NCI-H2107 (cell line): Measurements from ENCODE around the gene PAF1.

Experiments used
- DNase-seq: peaks from one replicate; lab custom pipeline; 2025; lab: John Stamatoyannopoulos, UW

The PAF1 gene

GRCh38 chr19:39405261-39405957 lies 14.5 kb upstream of the PAF1 start:
- DNase-seq = no peak

- DNase-seq = peak; percentile 18
Observed at GRCh38 chr19:39403331-39404312, 12.7 kb upstream of the PAF1 start.

DNA sequence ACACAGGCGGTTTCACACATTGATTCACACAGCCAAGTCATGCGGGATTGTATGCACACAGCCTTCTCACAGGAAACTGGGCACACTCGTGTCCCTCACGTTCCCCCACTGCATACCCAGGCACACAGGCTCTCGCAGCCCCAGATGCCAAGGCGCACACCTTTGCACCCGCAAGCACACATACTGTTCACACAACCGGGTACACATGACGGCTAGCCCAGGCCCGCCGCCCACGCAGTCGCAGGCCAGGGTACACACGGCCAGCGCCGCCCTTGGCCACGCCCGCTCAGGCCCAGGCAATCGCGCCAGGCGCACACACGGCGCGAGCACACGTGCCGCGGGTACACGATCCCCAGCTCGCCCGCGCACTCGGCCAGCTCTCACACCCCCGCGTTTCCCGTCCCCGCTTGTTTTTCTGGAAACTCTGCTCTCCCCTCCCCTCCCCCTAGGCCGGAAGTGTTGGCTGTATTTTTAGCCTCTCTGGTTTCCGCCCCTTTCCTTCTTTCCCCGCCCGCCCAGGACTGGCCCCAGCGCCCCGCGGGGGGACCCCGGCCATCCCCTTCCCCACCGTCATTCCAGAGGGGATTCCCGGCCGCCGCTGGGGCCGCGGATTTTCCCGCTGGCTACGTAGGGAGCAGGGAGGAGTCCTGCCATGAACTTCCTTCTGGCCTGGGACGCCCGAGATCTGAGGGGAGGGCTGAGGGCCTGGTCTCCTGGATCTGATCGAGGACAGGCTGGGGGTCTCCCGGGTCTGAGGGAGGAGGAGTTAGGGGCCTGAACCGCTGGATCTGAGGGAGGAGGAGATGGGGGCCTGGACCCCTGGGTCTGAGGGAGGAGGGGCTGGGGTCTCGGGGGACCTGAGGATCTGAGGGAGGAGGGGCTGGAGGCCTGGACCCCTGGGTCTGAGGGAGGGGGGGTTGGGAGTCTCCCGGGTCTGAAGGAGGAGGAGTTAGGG lies 11.7 kb upstream of the PAF1 start:
- DNase-seq = peak; percentile 20

DNA sequence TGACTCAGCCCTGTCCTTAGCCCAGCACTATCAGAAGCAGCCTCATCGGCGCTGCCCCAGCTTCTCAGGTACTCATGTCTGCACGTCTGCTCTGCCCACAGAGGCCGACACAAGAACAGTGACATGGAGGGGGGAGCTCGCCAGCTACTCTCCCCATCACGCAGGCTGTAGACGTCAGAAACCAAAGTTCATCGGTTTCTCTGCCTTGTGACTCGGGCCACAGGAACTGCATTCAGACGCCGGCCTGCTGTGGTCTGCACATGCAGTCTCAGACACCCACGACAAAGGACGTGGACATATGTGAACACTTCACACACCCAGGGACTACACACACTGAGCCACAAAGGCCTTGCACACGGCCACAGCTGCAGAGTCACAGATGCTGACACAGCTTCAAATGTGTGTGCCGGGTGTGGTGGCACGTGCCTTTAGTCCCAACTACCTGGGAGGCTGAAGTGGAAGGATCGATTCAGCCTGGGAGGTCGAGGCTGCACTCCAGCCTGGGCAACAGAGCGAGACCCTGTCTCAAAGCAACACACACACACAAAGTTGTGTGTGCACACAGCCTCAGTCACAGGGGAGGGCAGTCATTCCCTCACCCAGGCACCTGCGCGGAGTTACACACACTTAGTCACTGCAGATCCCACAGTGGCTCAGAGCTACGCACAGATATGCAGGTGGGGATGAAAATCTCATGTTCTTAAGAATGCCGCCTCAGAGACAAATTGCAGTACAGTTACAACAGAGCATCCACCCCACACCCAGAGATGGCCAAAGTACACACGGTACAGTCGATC lies 10.8 kb upstream of the PAF1 start:
- no peak for DNase-seq

DNA sequence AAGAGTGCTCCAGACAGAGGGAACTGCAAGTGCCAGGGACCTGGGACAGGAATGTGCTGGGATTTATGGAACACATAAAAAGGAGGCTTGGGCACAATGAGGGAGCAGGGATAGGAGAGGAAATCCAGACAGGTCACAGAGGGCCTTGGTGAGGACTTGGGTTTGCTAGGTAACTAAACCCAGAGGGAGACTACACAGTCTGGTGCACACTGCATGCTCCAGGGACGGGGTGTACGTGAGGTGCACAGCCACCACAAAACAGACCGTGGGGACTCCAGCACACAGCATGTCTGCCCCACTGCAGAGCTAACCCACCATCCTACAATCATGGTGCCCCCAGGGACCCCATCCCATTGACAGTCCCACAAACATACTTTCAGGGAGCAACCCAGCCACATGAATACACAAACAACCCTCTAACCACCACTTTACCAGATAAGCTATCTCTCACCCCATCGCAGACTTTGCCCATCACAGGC lies 10.2 kb upstream of the PAF1 start:
- DNase-seq = no peak

DNA sequence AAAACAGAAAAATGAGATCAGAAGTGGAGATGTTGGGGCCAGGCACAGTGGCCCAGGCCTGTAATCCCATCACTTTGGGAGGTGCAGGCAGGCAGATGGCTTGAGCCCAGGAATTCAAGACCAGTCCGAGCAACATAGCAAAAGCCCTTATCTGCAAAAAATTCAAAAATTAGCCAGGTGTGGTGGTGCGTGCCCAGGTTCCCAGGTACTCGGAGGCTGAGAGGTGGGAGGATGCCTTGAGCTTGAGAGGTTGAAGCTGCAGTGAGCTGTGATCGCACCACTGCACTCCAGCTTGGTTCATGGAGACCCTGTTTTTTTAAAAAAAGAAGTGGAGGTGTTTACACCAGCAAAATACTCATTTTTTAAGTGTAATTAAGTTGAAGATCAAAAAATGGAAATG lies 9.2 kb upstream of the PAF1 start:
- no peak for DNase-seq

DNA sequence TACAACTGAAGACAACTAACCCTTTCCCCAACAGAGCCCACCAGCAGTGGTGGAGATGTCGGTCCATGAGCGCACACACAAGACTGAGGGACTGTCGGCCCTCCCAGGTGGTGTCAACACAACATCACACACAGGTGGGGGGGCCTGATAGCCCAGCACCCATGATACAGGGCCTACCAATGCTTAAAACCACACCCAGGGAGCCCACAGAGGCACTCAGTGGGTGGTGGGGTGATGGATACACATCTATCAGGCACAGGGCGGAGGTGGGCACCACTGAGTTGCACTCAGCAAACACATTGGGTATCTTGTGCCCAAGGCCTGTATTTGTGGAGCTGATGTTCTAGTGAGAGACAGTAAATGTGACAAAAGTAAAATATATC lies 8.8 kb upstream of the PAF1 start:
- DNase-seq = no peak

DNA sequence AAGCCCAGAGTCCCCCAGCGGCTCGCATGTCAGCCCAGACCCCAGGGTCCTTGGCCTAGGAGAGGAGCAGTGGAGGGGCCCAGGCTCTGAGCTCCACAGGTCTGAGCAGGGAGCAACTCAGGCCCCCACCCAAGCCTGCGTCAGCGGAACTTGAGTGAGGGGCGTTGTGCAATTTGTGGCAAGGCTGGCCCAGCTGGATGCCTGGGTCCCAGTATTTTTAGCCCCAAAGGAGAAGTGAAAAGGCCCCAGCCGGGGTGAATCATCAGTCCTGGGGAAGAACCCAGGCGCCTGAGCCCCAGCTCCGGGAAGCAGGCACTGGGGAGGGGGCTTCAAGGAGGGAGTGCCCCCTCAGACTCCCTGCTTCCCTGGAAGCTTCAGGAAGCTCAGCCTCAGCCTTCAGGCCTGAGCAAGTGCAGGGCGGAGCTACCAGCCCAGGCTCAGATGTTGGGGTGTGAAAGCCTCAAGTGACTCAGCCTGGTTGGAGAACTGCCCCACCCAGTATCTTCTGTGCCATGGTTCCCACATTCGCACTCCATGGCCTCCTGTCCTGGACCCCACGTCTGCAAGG lies 7.5 kb upstream of the PAF1 start:
- DNase-seq = no peak

DNA sequence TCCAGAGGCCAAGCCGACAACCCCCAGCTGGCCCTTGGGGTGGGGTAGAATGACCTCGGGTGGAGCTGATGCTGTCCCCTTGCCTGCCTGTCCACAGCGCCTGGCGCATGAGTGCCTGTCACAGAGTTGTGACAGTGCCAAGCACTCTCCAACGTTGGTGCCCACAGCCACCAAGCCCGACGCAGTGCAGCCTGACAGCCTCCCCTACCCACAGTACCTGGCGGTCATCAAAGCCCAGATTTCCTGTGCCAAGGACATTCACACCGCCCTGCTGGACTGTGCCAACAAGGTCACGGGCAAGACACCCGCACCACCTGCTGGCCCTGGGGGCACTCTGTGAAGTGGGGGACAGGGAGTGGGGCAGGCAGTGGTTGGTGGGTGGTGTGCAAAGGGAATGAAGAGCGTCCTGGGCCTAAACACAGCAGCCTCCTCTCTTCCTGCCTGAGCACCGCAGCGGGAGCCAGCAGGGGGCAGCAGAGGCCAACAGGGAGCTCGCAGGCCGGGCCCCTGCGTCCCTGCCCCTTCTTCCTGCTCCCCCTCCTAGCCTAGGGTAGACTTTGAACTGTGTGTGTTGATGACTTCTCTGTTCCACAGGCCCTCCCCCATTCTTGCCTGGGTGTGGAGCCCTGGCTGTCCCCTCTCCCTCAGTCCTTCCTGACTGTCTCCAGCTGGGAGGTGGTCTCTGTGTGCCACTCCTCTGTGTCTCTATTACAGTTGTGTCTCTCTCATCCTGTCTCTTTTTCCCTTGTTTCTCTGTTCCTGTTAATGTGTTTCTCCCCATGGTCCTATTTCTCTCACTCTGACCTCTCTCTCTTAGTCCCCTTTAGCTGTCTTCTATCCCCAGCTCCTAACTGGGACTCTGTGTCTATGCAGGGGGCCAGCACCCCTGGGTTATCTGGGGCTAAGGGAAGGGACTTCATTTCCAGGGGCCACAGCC lies 6.7 kb upstream of the PAF1 start:
- peak; percentile 18 for DNase-seq

GRCh38 chr19:39390451-39390750 lies 505 bp downstream of the PAF1 start:
- no peak for DNase-seq

DNA sequence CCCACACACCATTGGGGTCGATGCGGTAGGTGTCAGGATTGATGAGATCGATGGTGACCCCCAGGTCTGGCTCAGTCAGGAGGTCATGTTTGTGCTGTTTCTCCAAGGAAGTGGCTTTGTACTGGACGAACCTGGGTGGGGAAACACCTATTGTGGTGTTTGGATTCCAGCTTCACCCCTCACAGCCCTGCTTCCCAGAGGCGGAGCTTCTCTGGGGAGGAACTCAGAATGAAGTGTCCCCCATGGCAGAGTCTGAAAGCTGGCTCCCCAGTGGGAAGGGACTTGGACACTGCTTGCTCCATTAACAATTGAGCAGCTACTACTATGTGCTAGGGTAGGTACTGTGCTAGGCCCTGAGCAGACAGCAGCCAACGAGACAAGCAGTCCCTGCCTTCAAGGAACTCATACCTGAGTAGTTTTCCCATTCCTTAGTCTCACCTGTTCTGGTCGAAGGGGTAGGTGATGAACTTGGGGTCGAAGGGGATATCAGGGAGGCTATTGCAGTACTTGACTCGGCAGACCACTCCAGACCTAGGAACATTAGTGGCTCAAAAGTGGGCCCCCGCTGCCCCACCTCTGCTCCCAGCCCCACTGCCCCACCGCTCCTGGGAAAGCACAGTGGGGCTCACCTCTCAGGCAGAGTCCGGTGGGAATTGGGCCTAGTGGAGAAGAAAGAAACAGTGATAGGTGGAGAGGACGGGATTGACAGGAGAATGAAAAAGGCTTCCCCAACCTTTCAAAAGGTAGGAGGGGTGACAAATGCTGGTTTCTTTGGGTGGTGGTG lies 1.1 kb downstream of the PAF1 start:
- no peak for DNase-seq

DNA sequence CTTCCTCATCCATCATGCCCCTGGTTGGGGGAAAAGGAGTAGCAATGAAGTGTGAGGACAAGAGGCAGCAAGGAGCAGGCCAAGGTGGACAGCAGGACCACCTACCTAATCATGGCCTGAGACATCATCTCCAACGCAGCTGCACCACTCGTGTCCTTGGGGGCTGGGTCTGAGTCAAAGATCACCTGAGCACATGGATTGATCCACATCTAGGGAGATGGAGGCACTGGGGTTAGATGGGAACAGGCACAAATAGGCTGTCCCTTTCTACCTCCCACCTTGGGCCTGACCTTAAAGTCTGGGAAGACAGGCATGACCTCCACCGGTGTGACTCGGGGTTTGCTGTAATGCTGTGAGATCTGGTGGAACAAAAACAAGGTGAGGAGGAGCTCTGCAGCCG lies 2.2 kb downstream of the PAF1 start:
- no peak for DNase-seq

GRCh38 chr19:39386557-39386956 lies 4.3 kb downstream of the PAF1 start:
- DNase-seq = no peak

GRCh38 chr19:39385629-39386411 lies 5.1 kb downstream of the PAF1 start:
- no peak for DNase-seq

GRCh38 chr19:39384839-39385568 lies 5.9 kb downstream of the PAF1 start:
- no peak for DNase-seq

DNA sequence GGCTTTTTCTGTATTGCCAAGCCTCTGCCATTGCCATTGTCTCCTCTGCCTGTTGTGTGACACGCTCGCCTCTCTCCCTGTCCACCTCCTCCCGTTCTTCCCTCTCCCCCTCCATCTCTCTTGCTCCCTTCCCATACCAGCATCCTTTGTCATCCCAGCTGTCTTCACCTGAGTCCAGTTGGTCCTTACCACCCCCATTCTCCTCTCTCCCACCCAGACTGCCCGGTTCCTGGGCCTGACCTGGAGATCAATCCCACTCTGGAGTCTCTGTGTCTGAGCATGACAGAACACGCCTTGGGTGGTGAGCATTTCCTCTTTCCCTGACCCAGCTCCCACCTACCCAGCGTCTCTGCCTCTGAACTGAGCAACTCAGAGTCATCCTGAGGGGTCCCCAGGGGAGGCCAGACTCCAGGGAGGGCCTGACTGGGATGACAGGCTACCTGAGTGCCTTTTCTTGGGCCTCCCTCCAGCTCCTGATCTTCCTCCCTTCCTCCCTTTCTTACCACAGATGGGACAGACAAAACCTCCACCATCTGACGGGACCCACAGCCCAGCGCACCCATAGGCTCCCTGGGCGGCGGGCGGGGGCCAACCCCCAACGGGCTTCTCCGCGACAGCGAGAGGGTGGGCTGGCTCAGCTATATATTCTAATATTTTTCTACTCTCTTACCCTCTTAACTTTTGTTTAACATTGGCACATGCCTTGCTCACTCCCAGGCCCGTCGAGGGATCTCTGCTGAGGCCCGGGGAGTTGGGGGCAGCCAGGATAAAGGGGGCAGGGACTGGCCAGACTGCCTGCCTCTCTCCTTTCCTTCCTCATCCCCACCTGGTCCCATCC lies 7.7 kb downstream of the PAF1 start:
- no peak for DNase-seq
